Breast epithelium (tissue), 3 donors: ENCODE data around the gene SYK.

Experiments
- POLR2AphosphoS5 ChIP-seq, 3 donors: sonication (generic); formaldehyde crosslinking; IDR thresholded peaks; one replicate each; pipeline ENCODE4 v1.6.1; 2017; ENCODE audit warnings: antibody characterized with exemption in 3 of 3
- TF ChIP-seq, protein P1 (sequence below), 3 donors: fragments of 450-650 bp; IDR thresholded peaks; one replicate each; pipeline ENCODE4 v1.5.1; 2016 to 2017; ENCODE audit warnings: antibody characterized with exemption in 3 of 3, mild to moderate bottlenecking in 3 of 3, moderate library complexity in 3 of 3

- TF ChIP-seq, protein P1, sequence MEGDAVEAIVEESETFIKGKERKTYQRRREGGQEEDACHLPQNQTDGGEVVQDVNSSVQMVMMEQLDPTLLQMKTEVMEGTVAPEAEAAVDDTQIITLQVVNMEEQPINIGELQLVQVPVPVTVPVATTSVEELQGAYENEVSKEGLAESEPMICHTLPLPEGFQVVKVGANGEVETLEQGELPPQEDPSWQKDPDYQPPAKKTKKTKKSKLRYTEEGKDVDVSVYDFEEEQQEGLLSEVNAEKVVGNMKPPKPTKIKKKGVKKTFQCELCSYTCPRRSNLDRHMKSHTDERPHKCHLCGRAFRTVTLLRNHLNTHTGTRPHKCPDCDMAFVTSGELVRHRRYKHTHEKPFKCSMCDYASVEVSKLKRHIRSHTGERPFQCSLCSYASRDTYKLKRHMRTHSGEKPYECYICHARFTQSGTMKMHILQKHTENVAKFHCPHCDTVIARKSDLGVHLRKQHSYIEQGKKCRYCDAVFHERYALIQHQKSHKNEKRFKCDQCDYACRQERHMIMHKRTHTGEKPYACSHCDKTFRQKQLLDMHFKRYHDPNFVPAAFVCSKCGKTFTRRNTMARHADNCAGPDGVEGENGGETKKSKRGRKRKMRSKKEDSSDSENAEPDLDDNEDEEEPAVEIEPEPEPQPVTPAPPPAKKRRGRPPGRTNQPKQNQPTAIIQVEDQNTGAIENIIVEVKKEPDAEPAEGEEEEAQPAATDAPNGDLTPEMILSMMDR (IDR thresholded peaks at IDR 0.05): no peak
- no peak for TF ChIP-seq POLR2AphosphoS5 (IDR thresholded peaks at IDR 0.05)
Measured at GRCh38 chr9:90929626-90930025, 128.0 kb downstream of the SYK start.
